ENCODE data around the gene SYT2. TPM values are rescaled to one million over a fixed set of nuclear protein-coding genes. Genes with fewer than 3 reads are reported as not detected.

The SYT2 gene
- total RNA-seq, 1 experiment from 2014 or later: 0.09 TPM

DNA sequence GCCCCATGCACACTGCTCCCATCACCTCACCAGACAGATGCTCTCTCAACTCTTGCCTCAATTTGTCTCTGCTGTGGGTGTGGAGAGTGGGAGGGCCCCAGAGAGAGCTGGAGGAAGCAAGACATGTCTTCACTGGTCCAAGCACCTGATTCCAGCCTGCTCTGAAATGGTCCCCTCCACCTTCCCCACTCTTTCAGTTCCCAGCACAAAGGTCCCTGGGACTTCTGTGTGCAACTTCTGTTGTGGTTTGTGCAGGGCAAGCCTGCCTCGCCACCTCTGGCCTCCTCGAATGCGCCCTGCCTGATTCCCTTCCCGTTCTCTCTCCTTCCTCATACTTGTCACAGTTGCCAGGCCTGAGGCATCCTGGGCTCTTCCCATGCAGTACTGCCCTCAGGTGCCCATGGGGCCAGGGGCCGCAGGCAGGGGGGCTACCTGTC lies 119.3 kb downstream of the SYT2 start:
- no peak overlapping the region for H3K4me3 Mint-ChIP-seq (ENCODE audit: unreplicated experiment)
- BruUV-seq (replicated peaks): no TSS peak
- Histone ChIP-seq H3K9me3 (no peaks in the 10 kb centered on the region), H3K36me3 (ENCODE audit: control insufficient read depth, insufficient read depth, low read length) (no peaks in the 10 kb centered on the region), H3K27me3 (replicated peaks; ENCODE audit: control insufficient read depth, insufficient read depth, low read length) (no peaks in the 10 kb centered on the region), H3K4me3 (ENCODE audit: low read depth, low read length) (no peak overlapping the region), H3K4me1 (peaks cover 21% of the 10 kb centered on the region)
- ChIA-PET POLR2A (no interaction called here), CTCF (no interaction called here)
- no peaks in the 10 kb centered on the region for H3K9me3 Mint-ChIP-seq (ENCODE audit: unreplicated experiment)
- peaks cover 20% of the 10 kb centered on the region for H3K4me1 Mint-ChIP-seq (ENCODE audit: low read depth, unreplicated experiment)
- H3K27me3 Mint-ChIP-seq (ENCODE audit: insufficient read depth, unreplicated experiment): no peaks in the 10 kb centered on the region
- intact Hi-C loops (cut with micrococcal nuclease; ENCODE audit: unreplicated experiment): no loop called here
- TF ChIP-seq, protein P1, sequence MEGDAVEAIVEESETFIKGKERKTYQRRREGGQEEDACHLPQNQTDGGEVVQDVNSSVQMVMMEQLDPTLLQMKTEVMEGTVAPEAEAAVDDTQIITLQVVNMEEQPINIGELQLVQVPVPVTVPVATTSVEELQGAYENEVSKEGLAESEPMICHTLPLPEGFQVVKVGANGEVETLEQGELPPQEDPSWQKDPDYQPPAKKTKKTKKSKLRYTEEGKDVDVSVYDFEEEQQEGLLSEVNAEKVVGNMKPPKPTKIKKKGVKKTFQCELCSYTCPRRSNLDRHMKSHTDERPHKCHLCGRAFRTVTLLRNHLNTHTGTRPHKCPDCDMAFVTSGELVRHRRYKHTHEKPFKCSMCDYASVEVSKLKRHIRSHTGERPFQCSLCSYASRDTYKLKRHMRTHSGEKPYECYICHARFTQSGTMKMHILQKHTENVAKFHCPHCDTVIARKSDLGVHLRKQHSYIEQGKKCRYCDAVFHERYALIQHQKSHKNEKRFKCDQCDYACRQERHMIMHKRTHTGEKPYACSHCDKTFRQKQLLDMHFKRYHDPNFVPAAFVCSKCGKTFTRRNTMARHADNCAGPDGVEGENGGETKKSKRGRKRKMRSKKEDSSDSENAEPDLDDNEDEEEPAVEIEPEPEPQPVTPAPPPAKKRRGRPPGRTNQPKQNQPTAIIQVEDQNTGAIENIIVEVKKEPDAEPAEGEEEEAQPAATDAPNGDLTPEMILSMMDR (IDR thresholded peaks at IDR 0.05; ENCODE audit: insufficient read depth in 1 of 2, low read depth in 1 of 2, low read length in 1 of 2, severe bottlenecking in 1 of 2, unreplicated experiment in 1 of 2): no peak
- H3K36me3 Mint-ChIP-seq (ENCODE audit: insufficient read depth, unreplicated experiment): peaks cover 4% of the 10 kb centered on the region
- H3K27ac Mint-ChIP-seq (ENCODE audit: unreplicated experiment): peak overlapping the region; percentile 88
- DNase-seq: no peak

DNA sequence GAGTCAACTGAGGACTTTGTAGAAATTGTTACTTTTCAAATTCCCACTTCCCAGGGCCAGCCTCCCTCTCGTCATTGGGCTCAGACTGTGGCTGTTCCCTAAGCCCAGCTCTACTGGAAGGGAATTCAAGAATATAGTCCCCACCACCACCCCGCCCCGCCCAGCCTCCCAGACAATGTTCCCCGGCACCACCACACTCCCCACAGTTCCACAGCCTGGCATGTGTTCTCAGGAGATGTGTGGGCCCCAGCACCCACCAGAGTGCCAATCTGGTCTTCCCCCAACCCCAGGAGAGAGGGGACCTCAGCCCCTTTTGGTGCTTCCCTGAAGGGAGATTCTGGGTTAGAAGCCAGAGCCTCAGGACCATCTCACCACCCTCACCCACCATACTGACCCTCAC lies 120.1 kb downstream of the SYT2 start:
- Histone ChIP-seq H3K4me3 (ENCODE audit: low read depth, low read length) (no peak overlapping the region), H3K4me1 (peaks cover 21% of the 10 kb centered on the region), H3K9me3 (no peaks in the 10 kb centered on the region), H3K27me3 (replicated peaks; ENCODE audit: control insufficient read depth, insufficient read depth, low read length) (no peaks in the 10 kb centered on the region), H3K36me3 (ENCODE audit: control insufficient read depth, insufficient read depth, low read length) (no peaks in the 10 kb centered on the region)
- BruUV-seq (replicated peaks): no TSS peak
- DNase-seq: no peak
- intact Hi-C loops (cut with micrococcal nuclease; ENCODE audit: unreplicated experiment): no loop called here
- H3K4me1 Mint-ChIP-seq (ENCODE audit: low read depth, unreplicated experiment): peaks cover 20% of the 10 kb centered on the region
- TF ChIP-seq, protein P1 (IDR thresholded peaks at IDR 0.05; ENCODE audit: insufficient read depth in 1 of 2, low read depth in 1 of 2, low read length in 1 of 2, severe bottlenecking in 1 of 2, unreplicated experiment in 1 of 2): no peak
- H3K9me3 Mint-ChIP-seq (ENCODE audit: unreplicated experiment): no peaks in the 10 kb centered on the region
- ChIA-PET POLR2A (no interaction called here), CTCF (no interaction called here)
- peaks cover 6% of the 10 kb centered on the region for H3K36me3 Mint-ChIP-seq (ENCODE audit: insufficient read depth, unreplicated experiment)
- no peak overlapping the region for H3K4me3 Mint-ChIP-seq (ENCODE audit: unreplicated experiment)
- peak overlapping the region; percentile 88 for H3K27ac Mint-ChIP-seq (ENCODE audit: unreplicated experiment)
- H3K27me3 Mint-ChIP-seq (ENCODE audit: insufficient read depth, unreplicated experiment): no peaks in the 10 kb centered on the region

DNA sequence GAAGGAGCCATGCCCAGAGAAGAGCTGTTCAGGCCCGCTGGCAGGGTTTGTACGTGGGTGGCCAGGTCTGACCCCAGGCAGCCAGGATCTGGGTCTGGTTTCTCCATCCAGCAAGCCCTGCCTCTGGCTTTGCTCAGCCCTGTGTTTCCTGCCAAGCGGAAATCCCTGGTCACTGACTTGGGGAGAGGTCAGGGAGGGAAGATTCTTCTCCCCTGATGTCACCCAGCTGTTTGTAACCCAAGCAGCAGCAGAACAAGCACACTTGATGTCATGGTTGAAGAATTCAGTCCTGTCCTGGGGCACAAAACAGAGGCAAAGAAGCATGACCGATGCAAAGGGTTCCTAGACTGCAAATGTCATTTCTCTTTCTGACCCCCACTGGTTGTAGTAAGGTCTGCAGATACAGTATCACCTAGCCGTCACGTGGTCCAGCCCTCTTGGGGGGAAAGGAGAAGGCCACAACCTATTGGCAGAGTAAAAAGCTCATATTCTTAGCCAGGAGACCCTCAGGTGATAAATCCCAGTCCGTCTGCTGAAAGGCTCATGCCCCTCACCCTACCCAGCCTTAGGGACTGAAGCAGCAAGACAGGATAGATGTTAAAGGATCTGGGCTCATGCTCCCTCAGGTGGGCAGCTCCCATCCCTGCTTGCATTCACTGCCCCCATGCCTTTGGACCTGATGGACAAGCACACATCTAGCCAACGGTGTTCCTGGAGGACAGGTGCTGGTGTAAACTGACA lies 120.9 kb downstream of the SYT2 start:
- intact Hi-C loops (cut with micrococcal nuclease; ENCODE audit: unreplicated experiment): no loop called here
- H3K4me1 ChIP-seq: peaks cover 21% of the 10 kb centered on the region
- Mint-ChIP-seq H3K9me3 (ENCODE audit: unreplicated experiment) (no peaks in the 10 kb centered on the region), H3K27ac (ENCODE audit: unreplicated experiment) (peak overlapping the region; percentile 88), H3K4me1 (ENCODE audit: low read depth, unreplicated experiment) (peaks cover 20% of the 10 kb centered on the region), H3K4me3 (ENCODE audit: unreplicated experiment) (no peak overlapping the region), H3K36me3 (ENCODE audit: insufficient read depth, unreplicated experiment) (peaks cover 6% of the 10 kb centered on the region), H3K27me3 (ENCODE audit: insufficient read depth, unreplicated experiment) (no peaks in the 10 kb centered on the region)
- DNase-seq: peak; percentile 75 to 84
- no peak overlapping the region for H3K4me3 ChIP-seq (ENCODE audit: low read depth, low read length)
- no peaks in the 10 kb centered on the region for H3K36me3 ChIP-seq (ENCODE audit: control insufficient read depth, insufficient read depth, low read length)
- CTCF ChIA-PET: interaction anchor here (0.6 kb wide), 1 partner anchor 129 kb away, joined by 3 read pairs; no protein-coding TSS in a partner anchor
- no peaks in the 10 kb centered on the region for H3K27me3 ChIP-seq (replicated peaks; ENCODE audit: control insufficient read depth, insufficient read depth, low read length)
- POLR2A ChIA-PET: no interaction called here
- no peaks in the 10 kb centered on the region for H3K9me3 ChIP-seq
- BruUV-seq (replicated peaks): no TSS peak
- TF ChIP-seq, protein P1 (IDR thresholded peaks at IDR 0.05; ENCODE audit: insufficient read depth in 1 of 2, low read depth in 1 of 2, low read length in 1 of 2, severe bottlenecking in 1 of 2, unreplicated experiment in 1 of 2): no peak
